Right lobe of liver (tissue), 6 donors: ENCODE measurements around the gene CTIF. TPM values are rescaled to one million over a fixed set of nuclear protein-coding genes. Genes with fewer than 3 reads are reported as not detected.

Source experiments
- ATAC-seq, 4 donors: fragments of 200-7000 bp; cut with Tn5 transposase; one replicate each; pipeline ENCODE4 v1.9.1; 2020; ENCODE audit warnings: mild to moderate bottlenecking in 4 of 4, moderate library complexity in 4 of 4
- DNase-seq, 3 donors: peaks; one replicate each; pipeline ENCODE4 v3.0.0-alpha.2; 2020
- H3K27ac ChIP-seq, 3 donors: fragments of 200-600 bp; one replicate each; pipeline ENCODE4 v1.8.0; 2022
- H3K27me3 ChIP-seq, 2 donors: fragments of 200-600 bp; one replicate each; pipeline ENCODE4 v1.8.0; 2022
- H3K36me3 ChIP-seq, 4 donors: fragments of 200-600 bp; sonication (generic) in 1 of 4; one replicate each; pipeline versions ENCODE4 v1.5.1 to v1.8.0; 2017 to 2022; ENCODE audit warnings: control low read depth in 1 of 4
- H3K4me1 ChIP-seq, 4 donors: fragments of 200-600 bp; sonication (generic) in 1 of 4; one replicate each; pipeline versions ENCODE4 v1.5.1 to v1.8.0; 2017 to 2022; ENCODE audit warnings: control low read depth in 1 of 4
- H3K4me3 ChIP-seq, 3 donors: fragments of 200-600 bp; one replicate each; pipeline ENCODE4 v1.8.0; 2022
- H3K9me3 ChIP-seq, 4 donors: fragments of 200-600 bp; sonication (generic) in 1 of 4; one replicate each; pipeline versions ENCODE4 v1.5.1 to v1.8.0; 2017 to 2022; ENCODE audit warnings: control low read depth in 1 of 4
- POLR2A ChIP-seq: fragments of 450-650 bp; IDR thresholded peaks from one replicate; pipeline ENCODE4 v1.6.1; 2017; ENCODE audit warnings: antibody characterized with exemption, mild to moderate bottlenecking
- WGBS: methylation state at CpG from one replicate; pipeline ENCODE4 v1.1.6; 2018; ENCODE audit warnings: low coverage, low lambda C conversion rate; ENCODE audit not compliant: insufficient coverage; ENCODE audit errors: missing lambda C conversion rate; 5-methylcytosine and 5-hydroxymethylcytosine counted together
- intact Hi-C, 2 donors: fragments of 100-400 bp; cut with DNase I; formaldehyde crosslinking; loops; one replicate each; pipeline versions ENCODE4 v1.11.2 to v1.14.1; 2022
- total RNA-seq, 6 experiments: library from RNA; depleted of rRNA in 2 of 6; stranded (reverse); fragments of >200 nt in 2 of 6; fragmentation: NEBNext Ultra II Directional in 3 of 6; extraction: Animal tissue kit (Norgen Biotek cat#: 25700) in 3 of 6; gene quantifications; one replicate each; pipeline versions ENCODE4 v1.1.0 to v1.2.4, GENCODE V29; 2016 to 2023
- TF ChIP-seq, protein P1 (sequence below), 4 donors: fragments of 200-600 bp in 3 of 4; fragments of 450-650 bp in 1 of 4; IDR thresholded peaks; one replicate each; pipeline versions ENCODE4 v1.5.1 to v1.8.0; 2016 to 2022; ENCODE audit warnings: antibody characterized with exemption in 4 of 4, mild to moderate bottlenecking in 2 of 4
- donor health status: DM: no; HTN: yes; CAD: no.
- donor health status: DM: no; HTN: no; CAD: no.
- donor health status: DM: no; HTN: no; CAD: no.
- donor health status: DM: no; HTN: yes; CAD: no.
- donor health status: DM: no; HTN: yes; CAD: no.

The CTIF gene
- total RNA-seq, 6 experiments from 2014 or later, result 29.0 to 60.6 (median 43.1) TPM

DNA sequence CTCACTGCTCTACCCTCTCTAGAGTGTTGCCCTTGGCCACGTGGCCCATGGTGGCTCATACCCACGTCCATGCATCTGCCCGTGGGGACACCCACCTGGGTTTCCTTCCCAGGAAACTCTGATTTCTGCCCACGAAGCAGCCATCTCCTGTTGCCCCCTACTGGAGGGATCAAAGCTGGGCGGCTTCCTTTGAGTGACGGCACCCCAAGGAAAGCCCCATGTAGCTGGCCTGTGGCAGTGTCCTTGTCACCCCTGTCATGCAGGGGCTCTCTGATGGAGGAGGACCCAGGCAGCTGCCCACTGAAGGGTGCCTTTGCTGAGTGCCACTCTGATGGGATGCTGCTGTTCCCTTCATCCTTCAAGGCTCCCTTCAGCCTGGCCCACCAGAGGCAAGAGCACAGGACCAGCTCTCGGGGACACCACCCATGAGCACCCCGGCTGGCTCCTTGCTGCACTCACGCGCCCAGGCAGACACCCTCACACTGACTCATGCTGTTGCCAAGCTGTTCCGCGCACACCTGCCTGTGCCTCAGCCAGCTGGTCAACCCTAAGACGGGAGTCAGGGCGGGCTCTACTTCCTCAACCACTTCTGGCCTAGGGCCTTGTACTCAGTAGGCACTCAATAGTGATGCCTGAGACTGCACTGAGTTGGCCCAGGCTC, 101.1 kb downstream of the CTIF start:
- DNase-seq (peak in 1 of 3 donors; percentile 37), ATAC-seq (no peak)
- Histone ChIP-seq H3K27ac (no peak overlapping the region), H3K9me3 (no peaks in the 10 kb centered on the region), H3K4me3 (no peak overlapping the region), H3K4me1 (peaks cover 0 to 18% (median 6%) of the 10 kb centered on the region in 4 donors), H3K27me3 (no peaks in the 10 kb centered on the region), H3K36me3 (peaks cover 0 to 23% (median 0%) of the 10 kb centered on the region in 4 donors)
- WGBS, result no CpG with 5 or more reads among the region's 14 CpGs
- intact Hi-C loops, result no loop called here
- TF ChIP-seq, protein P1, sequence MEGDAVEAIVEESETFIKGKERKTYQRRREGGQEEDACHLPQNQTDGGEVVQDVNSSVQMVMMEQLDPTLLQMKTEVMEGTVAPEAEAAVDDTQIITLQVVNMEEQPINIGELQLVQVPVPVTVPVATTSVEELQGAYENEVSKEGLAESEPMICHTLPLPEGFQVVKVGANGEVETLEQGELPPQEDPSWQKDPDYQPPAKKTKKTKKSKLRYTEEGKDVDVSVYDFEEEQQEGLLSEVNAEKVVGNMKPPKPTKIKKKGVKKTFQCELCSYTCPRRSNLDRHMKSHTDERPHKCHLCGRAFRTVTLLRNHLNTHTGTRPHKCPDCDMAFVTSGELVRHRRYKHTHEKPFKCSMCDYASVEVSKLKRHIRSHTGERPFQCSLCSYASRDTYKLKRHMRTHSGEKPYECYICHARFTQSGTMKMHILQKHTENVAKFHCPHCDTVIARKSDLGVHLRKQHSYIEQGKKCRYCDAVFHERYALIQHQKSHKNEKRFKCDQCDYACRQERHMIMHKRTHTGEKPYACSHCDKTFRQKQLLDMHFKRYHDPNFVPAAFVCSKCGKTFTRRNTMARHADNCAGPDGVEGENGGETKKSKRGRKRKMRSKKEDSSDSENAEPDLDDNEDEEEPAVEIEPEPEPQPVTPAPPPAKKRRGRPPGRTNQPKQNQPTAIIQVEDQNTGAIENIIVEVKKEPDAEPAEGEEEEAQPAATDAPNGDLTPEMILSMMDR (IDR thresholded peaks at IDR 0.05), result peak in 2 of 4 donors; percentile 27 to 35
- TF ChIP-seq POLR2A, result no peak

- Histone ChIP-seq H3K27ac (no peak overlapping the region), H3K4me3 (no peak overlapping the region), H3K27me3 (no peaks in the 10 kb centered on the region), H3K4me1 (peaks cover 0 to 11% (median under 1%) of the 10 kb centered on the region in 4 donors), H3K36me3 (peaks cover 0 to 23% (median 0%) of the 10 kb centered on the region in 4 donors), H3K9me3 (no peaks in the 10 kb centered on the region)
- intact Hi-C loops, result no loop called here
- DNase-seq (peak in 1 of 3 donors; percentile 11), ATAC-seq (no peak)
- TF ChIP-seq, protein P1 (IDR thresholded peaks at IDR 0.05), result no peak
- no peak for TF ChIP-seq POLR2A
- 91% methylated on average over 4 of the region's 6 CpGs for WGBS
Measured at GRCh38 chr18:48640566-48641270, 101.9 kb downstream of the CTIF start.

DNA sequence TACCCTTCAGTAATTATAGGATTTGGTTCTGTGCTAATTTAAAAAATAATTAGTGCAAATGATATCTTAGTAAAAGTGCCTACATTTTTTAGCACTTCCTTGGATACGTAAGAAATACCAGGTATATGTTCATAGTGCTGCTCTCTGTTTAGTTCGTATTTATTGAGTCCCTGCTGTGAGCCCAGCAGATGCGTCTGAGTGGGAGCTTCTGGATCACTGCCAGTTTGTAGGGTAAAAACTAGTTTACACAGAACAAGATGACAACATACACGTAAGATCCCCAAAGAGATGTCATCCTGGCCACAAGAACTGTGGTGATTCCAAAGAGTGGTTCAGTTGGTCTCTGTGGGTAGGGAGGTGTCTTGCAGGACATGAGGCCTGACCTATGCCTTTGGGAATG, 103.2 kb downstream of the CTIF start:
- intact Hi-C loops, result no loop called here
- no peak overlapping the region for H3K4me3 ChIP-seq
- peaks cover 0 to 11% (median 0%) of the 10 kb centered on the region in 4 donors for H3K4me1 ChIP-seq
- 90% methylated on average over 4 of the region's 4 CpGs for WGBS
- H3K27ac ChIP-seq, result no peak overlapping the region
- ATAC-seq, result no peak
- H3K36me3 ChIP-seq, result peaks cover 0 to 23% (median 0%) of the 10 kb centered on the region in 4 donors
- no peak for DNase-seq
- no peaks in the 10 kb centered on the region for H3K27me3 ChIP-seq
- no peaks in the 10 kb centered on the region for H3K9me3 ChIP-seq
- no peak for TF ChIP-seq POLR2A
- TF ChIP-seq, protein P1 (IDR thresholded peaks at IDR 0.05), result no peak

DNA sequence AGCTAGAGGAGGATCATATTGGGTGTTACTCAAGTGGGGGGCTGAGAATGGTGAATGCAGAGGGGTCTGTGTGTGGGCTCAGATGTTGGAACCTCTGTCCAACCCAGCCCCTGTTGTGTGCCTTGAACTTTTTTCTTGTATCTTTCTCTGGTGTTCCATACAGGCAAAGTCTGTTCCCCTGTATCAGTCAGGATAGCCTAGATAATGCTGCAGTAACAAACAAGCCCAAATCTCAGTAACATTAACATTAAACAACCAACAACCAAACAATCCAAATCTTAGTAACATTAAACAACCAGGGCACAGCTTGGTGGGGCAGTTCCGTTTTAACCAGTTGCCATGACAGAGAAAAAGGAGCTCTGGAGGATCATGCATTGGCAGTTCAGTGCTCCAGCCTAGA, 103.7 kb downstream of the CTIF start:
- DNase-seq, result no peak
- WGBS, result 100% methylated on average over 1 of the region's 1 CpG

More for the DNA sequence above, 103.7 kb downstream of the CTIF start:
- intact Hi-C loops, result no loop called here
- no peaks in the 10 kb centered on the region for H3K9me3 ChIP-seq
- H3K27me3 ChIP-seq, result no peaks in the 10 kb centered on the region
- H3K27ac ChIP-seq, result no peak overlapping the region
- TF ChIP-seq POLR2A, result no peak
- TF ChIP-seq, protein P1 (IDR thresholded peaks at IDR 0.05), result no peak
- peaks cover 0 to 11% (median 0%) of the 10 kb centered on the region in 4 donors for H3K4me1 ChIP-seq
- no peak for ATAC-seq
- no peak overlapping the region for H3K4me3 ChIP-seq
- H3K36me3 ChIP-seq, result peaks cover 0 to 22% (median 0%) of the 10 kb centered on the region in 4 donors
